GM13977 (cell line): ENCODE results near the gene SPDEF.

ENCODE experiments used
- DNase-seq: peaks from one replicate; pipeline ENCODE4 v3.0.0; 2012; ENCODE audit warnings: low spot score
- in situ Hi-C: fragments of 300-500 bp; cut with MboI; formaldehyde crosslinking; loops from one replicate; pipeline ENCODE4 v1.12.0; 2022; ENCODE audit warnings: low sequenced_read_pairs, low pct_unique_long_range_greater_than_20kb, mixed read lengths, inconsistent platforms; ENCODE audit not compliant: unreplicated experiment
- TF ChIP-seq, protein P1 (sequence below): IDR thresholded peaks from 2 replicates; pipeline ENCODE4 v1.5.1; 2012; ENCODE audit warnings: mild to moderate bottlenecking, control low read depth; ENCODE audit not compliant: insufficient read depth; ENCODE audit errors: extremely low read depth, missing control alignments

Gene SPDEF

DNA sequence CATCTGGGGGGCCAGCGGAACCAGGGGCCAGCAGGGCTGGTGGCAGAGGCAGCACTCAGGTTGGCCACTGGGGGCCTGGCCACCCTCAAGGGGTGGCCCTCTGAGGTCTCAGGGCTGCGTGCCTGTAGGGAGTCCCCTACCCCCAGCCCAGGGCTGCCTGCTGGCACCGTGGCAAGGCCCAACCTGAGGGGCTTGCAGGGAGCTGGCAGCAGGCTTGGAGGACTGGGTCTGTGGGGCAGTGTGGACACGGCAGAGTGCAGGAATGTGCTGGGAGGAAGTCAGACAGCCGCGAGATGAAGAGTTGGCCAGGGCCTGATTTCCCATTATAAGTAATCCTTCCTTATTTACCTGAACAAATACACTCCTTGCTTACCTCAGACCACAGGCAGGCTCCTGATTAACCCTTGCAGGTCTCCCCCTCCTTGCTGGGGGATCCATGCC, at the start of gene SPDEF:
SPDEF (minus strand) TSS at position 299 of the 441 bp plus-strand sequence. CDS start 11,874 bp downstream, outside the sequence.
- DNase-seq: no peak
- in situ Hi-C loops: no loop called here
- TF ChIP-seq, protein P1, sequence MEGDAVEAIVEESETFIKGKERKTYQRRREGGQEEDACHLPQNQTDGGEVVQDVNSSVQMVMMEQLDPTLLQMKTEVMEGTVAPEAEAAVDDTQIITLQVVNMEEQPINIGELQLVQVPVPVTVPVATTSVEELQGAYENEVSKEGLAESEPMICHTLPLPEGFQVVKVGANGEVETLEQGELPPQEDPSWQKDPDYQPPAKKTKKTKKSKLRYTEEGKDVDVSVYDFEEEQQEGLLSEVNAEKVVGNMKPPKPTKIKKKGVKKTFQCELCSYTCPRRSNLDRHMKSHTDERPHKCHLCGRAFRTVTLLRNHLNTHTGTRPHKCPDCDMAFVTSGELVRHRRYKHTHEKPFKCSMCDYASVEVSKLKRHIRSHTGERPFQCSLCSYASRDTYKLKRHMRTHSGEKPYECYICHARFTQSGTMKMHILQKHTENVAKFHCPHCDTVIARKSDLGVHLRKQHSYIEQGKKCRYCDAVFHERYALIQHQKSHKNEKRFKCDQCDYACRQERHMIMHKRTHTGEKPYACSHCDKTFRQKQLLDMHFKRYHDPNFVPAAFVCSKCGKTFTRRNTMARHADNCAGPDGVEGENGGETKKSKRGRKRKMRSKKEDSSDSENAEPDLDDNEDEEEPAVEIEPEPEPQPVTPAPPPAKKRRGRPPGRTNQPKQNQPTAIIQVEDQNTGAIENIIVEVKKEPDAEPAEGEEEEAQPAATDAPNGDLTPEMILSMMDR: no peak

DNA sequence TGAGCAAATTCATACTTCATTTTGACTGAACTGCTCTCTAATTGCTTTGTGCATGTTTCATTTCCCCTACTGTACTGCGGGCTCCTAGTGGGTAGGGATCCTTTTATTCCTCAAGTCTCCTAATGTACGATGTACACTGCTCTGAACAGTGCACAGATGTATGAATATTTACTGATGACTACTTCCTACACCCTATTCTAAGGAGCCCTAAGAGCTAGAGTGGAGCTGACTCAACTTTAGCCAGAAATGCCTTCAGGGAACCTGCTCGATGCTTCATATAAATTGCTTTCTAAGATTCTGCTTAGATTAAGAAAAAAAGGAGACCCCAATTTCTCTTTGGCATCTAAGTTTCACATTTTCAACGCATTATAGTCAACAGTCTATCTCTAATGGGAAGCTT, 47.6 kb upstream of the SPDEF start:
- in situ Hi-C loops: loop anchor here (25.0 kb wide), 1 partner anchor 366 kb away; the partner anchor contains the start of genes HMGA1 and SMIM29
- TF ChIP-seq, protein P1: no peak
- no peak for DNase-seq

DNA sequence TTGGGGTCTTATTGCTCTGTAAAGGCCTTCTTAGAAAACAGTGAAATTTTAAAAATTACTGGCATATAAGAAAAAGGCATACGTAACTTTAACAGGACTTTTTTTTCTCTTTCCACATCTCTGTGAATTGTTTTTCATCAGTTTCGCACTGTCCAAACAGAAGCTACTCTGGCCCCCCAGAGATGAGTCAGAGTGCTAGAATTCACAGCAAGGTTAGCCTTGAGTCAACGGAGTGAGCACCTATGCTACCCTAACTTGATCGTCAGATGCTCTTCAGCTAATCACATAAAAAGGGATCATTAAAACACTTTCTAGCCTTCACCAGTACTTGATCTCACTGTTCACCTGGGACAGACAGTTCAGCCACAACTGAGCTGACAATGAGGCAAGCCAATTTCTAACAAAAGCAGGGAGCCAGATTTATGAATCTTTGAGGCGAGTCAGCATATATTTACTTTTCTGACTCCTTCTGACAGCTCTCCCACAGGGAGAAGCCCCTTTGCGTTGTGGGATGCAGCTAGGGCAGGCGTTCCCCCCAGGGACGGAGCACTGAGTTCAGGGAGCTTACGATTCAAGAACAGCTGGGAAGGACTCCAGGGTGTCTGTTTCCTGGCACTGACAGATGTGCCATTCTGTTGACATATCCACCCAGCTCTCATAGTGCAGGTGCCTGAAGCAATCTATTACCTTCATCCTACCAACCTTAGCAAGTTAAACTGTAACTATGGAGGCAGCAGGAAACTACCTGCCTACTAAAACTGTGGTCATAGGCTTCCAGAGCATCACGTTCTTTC, 46.4 kb upstream of the SPDEF start:
- no peak for DNase-seq
- in situ Hi-C loops: loop anchor here (25.0 kb wide), 1 partner anchor 365 kb away; the partner anchor contains the start of genes HMGA1 and SMIM29
- TF ChIP-seq, protein P1: no peak

DNA sequence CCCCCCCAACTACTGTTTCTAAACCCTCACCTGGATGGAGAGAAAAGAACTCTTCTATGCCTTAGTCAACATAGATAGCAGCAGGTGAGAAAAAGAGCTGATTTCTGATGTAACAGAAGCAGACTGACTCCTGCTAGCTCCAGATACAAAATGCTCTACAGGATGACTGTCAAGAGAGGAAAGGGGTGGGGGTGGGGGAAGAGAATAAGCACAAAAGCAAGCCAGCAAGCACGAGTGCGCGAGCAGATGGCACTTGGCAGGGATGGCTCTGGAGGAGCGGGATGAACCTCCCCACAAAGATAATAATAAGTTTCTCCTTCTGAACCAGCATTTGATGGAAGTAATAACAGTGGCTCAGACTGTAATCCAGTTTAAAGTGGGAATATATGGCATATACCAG, 45.6 kb upstream of the SPDEF start:
- in situ Hi-C loops: loop anchor here (25.0 kb wide), 1 partner anchor 364 kb away; the partner anchor contains the start of genes HMGA1 and SMIM29
- no peak for DNase-seq
- TF ChIP-seq, protein P1: no peak

DNA sequence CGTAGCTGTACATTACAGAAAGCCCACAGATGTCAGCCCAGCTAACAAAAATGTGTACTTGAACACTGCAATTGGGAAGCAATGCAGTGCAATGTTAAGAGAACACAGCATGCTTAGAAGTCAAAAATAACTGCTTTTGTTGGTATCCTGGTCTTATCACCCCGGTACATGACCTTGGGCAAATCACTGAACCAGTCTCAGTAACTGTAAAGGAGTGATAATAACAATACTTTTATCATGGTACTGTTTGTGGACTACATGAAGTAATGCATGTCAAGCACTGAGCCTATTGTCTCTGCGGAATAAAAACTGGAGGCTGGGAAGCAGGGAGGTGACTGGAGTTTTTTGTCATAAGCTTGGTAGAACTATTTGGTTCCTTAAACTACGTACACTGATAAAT, 44.7 kb upstream of the SPDEF start:
- in situ Hi-C loops: loop anchor here (25.0 kb wide), 1 partner anchor 363 kb away; the partner anchor contains the start of genes HMGA1 and SMIM29
- TF ChIP-seq, protein P1: no peak

DNA sequence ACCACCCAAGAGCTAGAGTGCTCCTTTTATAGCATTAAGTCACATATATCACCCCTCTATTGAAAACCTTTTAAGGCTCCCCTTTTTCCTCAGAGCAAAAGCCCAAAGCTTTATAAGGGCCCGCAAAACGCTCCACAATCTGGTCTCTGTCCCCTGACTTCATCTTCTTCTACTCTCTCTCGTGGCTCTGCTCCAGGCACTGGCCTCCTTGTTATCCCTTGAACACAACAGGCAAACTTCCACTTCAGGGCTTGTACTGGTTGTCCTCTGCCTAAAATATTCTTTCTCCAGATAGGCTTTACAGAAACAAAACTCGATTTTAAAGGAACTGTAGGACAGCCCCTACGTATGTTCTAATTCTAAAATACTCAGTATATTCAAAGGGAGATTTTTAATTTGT, 44.0 kb upstream of the SPDEF start:
- no peak for DNase-seq
- TF ChIP-seq, protein P1: no peak
- in situ Hi-C loops: loop anchor here (25.0 kb wide), 1 partner anchor 363 kb away; the partner anchor contains the start of genes HMGA1 and SMIM29

More for the DNA sequence above, 44.7 kb upstream of the SPDEF start:
- no peak for DNase-seq
